Activated T-cell treated with anti-CD3 and anti-CD28 coated beads, Interleukin-2, amount 50 U/mL, for 4 hours (primary cell): ENCODE data around the gene CSMD2. TPM values are rescaled to one million over a fixed set of nuclear protein-coding genes. Genes with fewer than 3 reads are reported as not detected.

ENCODE experiments used
- ATAC-seq, 2 donors: fragments of 200-7000 bp; cut with Tn5 transposase; one replicate each; pipeline ENCODE4 v1.10.0; 2021
- DNase-seq: peaks from one replicate; pipeline ENCODE4 v3.0.0-alpha.2; 2020
- H3K27me3 Mint-ChIP-seq: one replicate; pipeline ENCODE4 v1.8.0; 2021; ENCODE audit warnings: low read depth, mixed read lengths
- H3K36me3 Mint-ChIP-seq: one replicate; pipeline ENCODE4 v1.8.0; 2022; ENCODE audit warnings: mixed read lengths; ENCODE audit not compliant: insufficient read depth
- H3K4me1 Mint-ChIP-seq: one replicate; pipeline ENCODE4 v1.8.0; 2021; ENCODE audit warnings: low read depth, mixed read lengths
- H3K4me3 Mint-ChIP-seq: one replicate; pipeline ENCODE4 v1.8.0; 2021; ENCODE audit warnings: mild to moderate bottlenecking, moderate library complexity, mixed read lengths
- H3K9me3 Mint-ChIP-seq: one replicate; pipeline ENCODE4 v1.8.0; 2021; ENCODE audit warnings: mixed read lengths
- total RNA-seq, 3 donors: library from RNA; stranded (reverse); gene quantifications; one replicate each; pipeline ENCODE4 v1.2.1, GENCODE V29; 2021

The CSMD2 gene
- total RNA-seq, 3 donors from 2014 or later: not detected

- no peaks in the 10 kb centered on the region for H3K4me1 Mint-ChIP-seq
- DNase-seq (no peak), ATAC-seq (no peak)
- H3K36me3 Mint-ChIP-seq: no peaks in the 10 kb centered on the region
- no peak overlapping the region for H3K4me3 Mint-ChIP-seq
- peaks cover 21% of the 10 kb centered on the region for H3K27me3 Mint-ChIP-seq
- H3K9me3 Mint-ChIP-seq: peaks cover 4% of the 10 kb centered on the region
Measured at GRCh38 chr1:34066981-34067603, 97.9 kb downstream of the CSMD2 start.

DNA sequence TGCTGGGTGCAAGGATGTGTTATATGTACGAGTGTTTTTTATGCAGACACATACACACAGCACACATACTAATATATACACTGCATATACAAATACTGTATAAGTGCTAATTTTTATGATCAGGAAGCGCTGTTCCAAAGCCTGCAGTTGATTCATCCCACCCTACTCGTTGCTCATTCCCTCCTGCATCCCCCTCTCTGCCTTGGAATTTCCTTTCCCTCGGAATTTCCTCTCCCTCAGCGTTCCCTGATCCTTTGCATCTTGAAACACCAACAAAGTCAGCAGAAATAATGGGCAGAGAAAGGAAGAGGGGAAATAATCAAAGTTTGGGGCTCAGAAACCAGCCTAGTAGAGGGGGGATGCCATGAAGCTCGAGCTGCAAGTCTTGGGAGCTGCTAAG, 98.9 kb downstream of the CSMD2 start:
- Mint-ChIP-seq H3K36me3 (no peaks in the 10 kb centered on the region), H3K4me1 (no peaks in the 10 kb centered on the region), H3K9me3 (peaks cover 4% of the 10 kb centered on the region), H3K27me3 (peaks cover 11% of the 10 kb centered on the region), H3K4me3 (no peak overlapping the region)
- ATAC-seq: no peak
- no peak for DNase-seq

DNA sequence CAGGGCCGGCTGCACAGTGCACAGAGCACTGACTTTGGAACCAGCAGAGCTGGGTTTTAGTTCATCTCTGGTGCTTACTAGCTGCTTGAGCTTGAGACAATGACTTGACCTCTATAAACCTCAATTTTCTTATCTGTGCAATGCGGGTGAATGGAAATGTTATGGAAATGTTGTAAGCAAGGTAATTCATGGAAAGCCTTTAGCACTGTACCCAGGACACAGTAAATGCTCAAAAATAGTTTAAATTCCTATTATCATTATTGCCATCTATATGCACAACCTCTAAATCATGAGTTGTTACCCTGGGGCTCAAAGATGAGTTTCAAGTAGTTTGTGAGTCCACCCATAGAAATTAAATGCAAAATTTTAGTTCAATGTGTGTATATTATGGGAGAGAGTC, 99.5 kb downstream of the CSMD2 start:
- no peak for DNase-seq
- no peak overlapping the region for H3K4me3 Mint-ChIP-seq
- peaks cover 10% of the 10 kb centered on the region for H3K27me3 Mint-ChIP-seq
- no peaks in the 10 kb centered on the region for H3K36me3 Mint-ChIP-seq
- ATAC-seq: no peak
- H3K9me3 Mint-ChIP-seq: peaks cover 4% of the 10 kb centered on the region
- no peaks in the 10 kb centered on the region for H3K4me1 Mint-ChIP-seq

GRCh38 chr1:34060901-34061415, 104.1 kb downstream of the CSMD2 start:
- Mint-ChIP-seq H3K4me1 (no peaks in the 10 kb centered on the region), H3K9me3 (no peaks in the 10 kb centered on the region), H3K27me3 (peaks cover 15% of the 10 kb centered on the region), H3K36me3 (no peaks in the 10 kb centered on the region), H3K4me3 (no peak overlapping the region)
- DNase-seq: no peak
- no peak for ATAC-seq

DNA sequence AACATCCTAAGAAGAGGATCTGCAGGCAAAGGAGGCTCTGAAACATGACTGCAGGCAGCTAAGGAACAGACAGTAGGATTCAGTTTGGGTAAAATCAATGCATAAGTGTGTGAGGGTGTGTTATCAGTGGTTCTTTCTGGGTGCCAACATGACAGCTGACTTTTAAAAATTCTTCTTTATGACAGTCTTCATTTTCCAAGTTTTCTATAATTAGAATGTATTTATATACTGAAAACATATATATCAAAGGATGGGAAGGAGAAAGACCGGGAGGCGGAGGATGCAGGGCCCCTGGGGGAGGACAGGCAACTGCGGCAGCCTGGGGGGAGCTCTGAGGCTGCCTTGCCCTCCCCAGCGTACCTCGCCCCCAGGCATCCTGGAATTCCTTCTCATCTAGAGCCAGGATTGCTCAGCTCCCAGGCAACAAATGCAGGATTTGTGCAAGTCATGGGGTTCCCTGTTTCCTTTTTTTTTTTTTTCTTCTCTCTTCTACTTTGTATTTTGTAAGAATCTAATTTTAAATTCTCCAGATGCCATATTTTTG, 104.8 kb downstream of the CSMD2 start:
- H3K27me3 Mint-ChIP-seq: peaks cover 12% of the 10 kb centered on the region
- no peaks in the 10 kb centered on the region for H3K9me3 Mint-ChIP-seq
- no peaks in the 10 kb centered on the region for H3K36me3 Mint-ChIP-seq
- no peaks in the 10 kb centered on the region for H3K4me1 Mint-ChIP-seq
- ATAC-seq (no peak), DNase-seq (no peak)
- H3K4me3 Mint-ChIP-seq: no peak overlapping the region

- ATAC-seq (no peak), DNase-seq (no peak)
- Mint-ChIP-seq H3K4me3 (no peak overlapping the region), H3K27me3 (peaks cover 15% of the 10 kb centered on the region), H3K9me3 (no peaks in the 10 kb centered on the region), H3K36me3 (no peaks in the 10 kb centered on the region), H3K4me1 (no peaks in the 10 kb centered on the region)
Measured at GRCh38 chr1:34057347-34058130, 107.5 kb downstream of the CSMD2 start.

- Mint-ChIP-seq H3K36me3 (no peaks in the 10 kb centered on the region), H3K9me3 (no peaks in the 10 kb centered on the region), H3K27me3 (peaks cover 14% of the 10 kb centered on the region), H3K4me3 (no peak overlapping the region), H3K4me1 (no peaks in the 10 kb centered on the region)
- ATAC-seq: no peak
- DNase-seq: no peak
Measured at GRCh38 chr1:34055818-34056217, 109.2 kb downstream of the CSMD2 start.

DNA sequence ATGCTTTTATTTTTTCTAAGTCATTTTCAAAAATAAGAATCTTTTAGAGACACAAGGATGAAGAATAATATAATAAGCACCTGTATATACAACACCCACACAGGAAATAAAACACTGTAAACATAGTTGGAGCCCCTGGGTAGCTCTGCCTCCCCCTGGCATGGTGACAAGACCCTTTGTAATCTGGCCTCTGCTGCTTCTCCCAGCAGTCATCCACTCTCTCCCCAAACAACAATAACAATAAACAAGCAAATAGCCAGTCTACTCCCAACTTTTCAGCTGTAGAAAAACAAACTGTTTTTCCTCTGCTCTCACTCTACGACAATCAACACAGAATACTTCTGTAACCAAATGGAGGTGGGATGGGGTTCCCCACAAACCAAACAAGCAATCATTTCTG, 110.1 kb downstream of the CSMD2 start:
- no peak for DNase-seq
- Mint-ChIP-seq H3K27me3 (peaks cover 11% of the 10 kb centered on the region), H3K9me3 (no peaks in the 10 kb centered on the region), H3K4me1 (no peaks in the 10 kb centered on the region), H3K36me3 (no peaks in the 10 kb centered on the region), H3K4me3 (no peak overlapping the region)
- ATAC-seq: no peak

- no peak for DNase-seq
- peaks cover 9% of the 10 kb centered on the region for H3K27me3 Mint-ChIP-seq
- no peak for ATAC-seq
- no peaks in the 10 kb centered on the region for H3K9me3 Mint-ChIP-seq
- no peaks in the 10 kb centered on the region for H3K4me1 Mint-ChIP-seq
- H3K36me3 Mint-ChIP-seq: no peaks in the 10 kb centered on the region
- no peak overlapping the region for H3K4me3 Mint-ChIP-seq
Measured at GRCh38 chr1:34053660-34054059, 111.4 kb downstream of the CSMD2 start.

DNA sequence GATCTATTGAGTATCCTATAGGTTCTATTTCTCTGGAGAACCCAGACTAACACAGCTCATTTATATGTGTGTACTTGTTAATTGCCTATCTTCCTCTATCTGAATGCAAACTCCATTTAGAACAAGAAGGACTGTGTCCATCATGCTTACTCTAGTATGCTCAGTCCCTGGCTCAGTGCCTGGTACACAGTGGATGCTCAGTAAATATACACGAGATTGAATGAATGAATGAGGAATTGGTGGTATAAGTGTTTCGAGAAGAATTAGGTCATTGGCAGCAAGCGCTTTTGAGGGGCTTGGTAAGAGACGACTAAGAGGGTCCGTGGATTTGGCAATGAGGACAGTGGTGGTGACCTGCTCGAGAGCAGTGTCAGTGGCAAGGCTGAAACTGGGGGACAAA, 112.5 kb downstream of the CSMD2 start:
- DNase-seq (no peak), ATAC-seq (no peak)
- no peak overlapping the region for H3K4me3 Mint-ChIP-seq
- no peaks in the 10 kb centered on the region for H3K36me3 Mint-ChIP-seq
- H3K27me3 Mint-ChIP-seq: peaks cover 4% of the 10 kb centered on the region
- H3K9me3 Mint-ChIP-seq: no peaks in the 10 kb centered on the region
- H3K4me1 Mint-ChIP-seq: no peaks in the 10 kb centered on the region

GRCh38 chr1:34050709-34051485, 114.1 kb downstream of the CSMD2 start:
- Mint-ChIP-seq H3K9me3 (no peaks in the 10 kb centered on the region), H3K4me3 (no peak overlapping the region), H3K4me1 (no peaks in the 10 kb centered on the region), H3K36me3 (no peaks in the 10 kb centered on the region), H3K27me3 (peaks cover 9% of the 10 kb centered on the region)
- DNase-seq (no peak), ATAC-seq (no peak)

DNA sequence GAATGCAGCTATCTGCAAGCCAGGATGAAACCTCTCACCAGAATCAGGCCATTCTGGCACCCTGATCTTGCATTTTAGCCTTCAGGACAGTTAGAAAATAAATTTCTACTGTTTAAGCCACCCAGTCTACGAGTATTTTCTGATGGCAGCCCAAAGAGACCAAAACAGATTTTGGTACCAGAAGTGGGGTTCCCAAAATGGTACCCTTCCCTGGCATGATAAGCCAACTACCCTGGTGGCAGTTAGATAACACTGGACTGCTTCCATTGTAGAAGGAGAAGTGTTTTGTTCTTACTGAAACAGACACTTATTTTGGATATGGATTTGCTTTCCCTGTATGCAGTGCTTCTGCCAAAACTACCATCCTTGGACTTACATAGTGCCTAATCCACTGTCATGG, 115.0 kb downstream of the CSMD2 start:
- no peak overlapping the region for H3K4me3 Mint-ChIP-seq
- H3K36me3 Mint-ChIP-seq: no peaks in the 10 kb centered on the region
- ATAC-seq (no peak), DNase-seq (no peak)
- H3K9me3 Mint-ChIP-seq: no peaks in the 10 kb centered on the region
- H3K27me3 Mint-ChIP-seq: peaks cover 9% of the 10 kb centered on the region
- H3K4me1 Mint-ChIP-seq: no peaks in the 10 kb centered on the region

DNA sequence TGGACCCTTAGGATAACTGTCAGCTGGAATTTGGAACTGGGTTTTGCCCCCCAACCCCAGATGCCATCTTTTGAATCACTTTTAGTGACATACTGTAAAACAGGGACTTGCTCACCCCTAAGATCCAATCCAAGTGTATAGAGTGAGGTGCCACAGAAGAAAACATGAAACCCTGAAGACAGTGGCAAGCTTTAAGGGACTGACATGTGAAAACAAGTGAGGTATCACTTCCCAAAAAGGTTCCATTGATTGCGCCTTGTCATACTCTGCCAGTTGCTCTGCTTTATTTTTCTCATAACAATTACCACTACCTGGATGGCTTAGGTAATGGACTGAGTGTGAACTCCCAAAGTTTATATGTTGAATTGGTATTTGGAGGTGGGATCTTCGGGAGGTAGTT, 115.6 kb downstream of the CSMD2 start:
- DNase-seq (no peak), ATAC-seq (no peak)
- H3K4me3 Mint-ChIP-seq: no peak overlapping the region
- H3K36me3 Mint-ChIP-seq: no peaks in the 10 kb centered on the region
- no peaks in the 10 kb centered on the region for H3K4me1 Mint-ChIP-seq
- H3K27me3 Mint-ChIP-seq: peaks cover 9% of the 10 kb centered on the region
- no peaks in the 10 kb centered on the region for H3K9me3 Mint-ChIP-seq

- Mint-ChIP-seq H3K4me3 (no peak overlapping the region), H3K36me3 (no peaks in the 10 kb centered on the region), H3K4me1 (no peaks in the 10 kb centered on the region), H3K9me3 (no peaks in the 10 kb centered on the region), H3K27me3 (peaks cover 3% of the 10 kb centered on the region)
- no peak for ATAC-seq
- DNase-seq: no peak
Measured at GRCh38 chr1:34037856-34038255, 127.2 kb downstream of the CSMD2 start.
